ENCODE measurements around the gene CCR2. TPM values are rescaled to one million over a fixed set of nuclear protein-coding genes. Genes with fewer than 3 reads are reported as not detected.

CCR2 gene
- total RNA-seq, 4 donors from 2014 or later = 1.7 to 4.8 (median 2.9) TPM

DNA sequence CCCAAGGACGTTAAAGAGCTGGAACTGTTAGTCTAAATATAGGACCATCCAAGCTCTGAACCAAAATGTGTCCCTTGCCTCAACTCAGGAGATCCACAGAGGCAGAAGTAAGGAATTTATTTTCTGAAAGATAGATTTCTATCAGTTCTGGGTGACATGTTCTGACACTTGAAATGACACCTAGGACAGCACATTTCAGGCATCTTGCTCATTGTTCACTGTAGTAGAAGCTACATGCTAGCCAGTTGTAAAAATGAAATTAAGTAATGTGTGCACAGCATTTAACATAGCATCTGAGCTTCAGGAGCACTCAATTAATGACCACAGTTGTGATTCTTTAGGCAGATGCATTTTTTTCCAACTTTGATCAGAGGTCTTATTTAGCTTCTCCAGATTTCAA is 567 bp downstream of the CCR2 start:
- peak overlapping the region in 1 of 4 donors; percentile 3 for H3K4me3 ChIP-seq
- H3K36me3 ChIP-seq = no peaks in the 10 kb centered on the region
- no peak overlapping the region for H3K27ac ChIP-seq
- peaks cover 0 to under 1% (median 0%) of the 10 kb centered on the region in 4 donors for H3K4me1 ChIP-seq
- TF ChIP-seq POLR2A (IDR thresholded peaks at IDR 0.05) = no peak
- no peak for TF ChIP-seq CTCF (IDR thresholded peaks at IDR 0.05)
- no peak for TF ChIP-seq EP300 (IDR thresholded peaks at IDR 0.05)
- no peaks in the 10 kb centered on the region for H3K9me3 ChIP-seq
- whole genome bisulfite sequencing, 2 donors = 21 to 29% methylated on average over 1 of the region's 1 CpG
- H3K27me3 ChIP-seq = peaks cover 0 to 5% of the 10 kb centered on the region in 2 donors
- no peak for DNase-seq (ENCODE audit: low spot score in 2 of 2)

GRCh38 chr3:46354984-46355383 is 1.1 kb downstream of the CCR2 start:
- TF ChIP-seq CTCF (IDR thresholded peaks at IDR 0.05) (no peak), POLR2A (IDR thresholded peaks at IDR 0.05) (no peak), EP300 (IDR thresholded peaks at IDR 0.05) (no peak)
- Histone ChIP-seq H3K4me3 (no peak overlapping the region), H3K9me3 (no peaks in the 10 kb centered on the region), H3K36me3 (no peaks in the 10 kb centered on the region), H3K27me3 (peaks cover 0 to 5% of the 10 kb centered on the region in 2 donors), H3K27ac (no peak overlapping the region), H3K4me1 (peaks cover 0 to 5% (median 0%) of the 10 kb centered on the region in 4 donors)
- no peak for DNase-seq (ENCODE audit: low spot score in 2 of 2)

DNA sequence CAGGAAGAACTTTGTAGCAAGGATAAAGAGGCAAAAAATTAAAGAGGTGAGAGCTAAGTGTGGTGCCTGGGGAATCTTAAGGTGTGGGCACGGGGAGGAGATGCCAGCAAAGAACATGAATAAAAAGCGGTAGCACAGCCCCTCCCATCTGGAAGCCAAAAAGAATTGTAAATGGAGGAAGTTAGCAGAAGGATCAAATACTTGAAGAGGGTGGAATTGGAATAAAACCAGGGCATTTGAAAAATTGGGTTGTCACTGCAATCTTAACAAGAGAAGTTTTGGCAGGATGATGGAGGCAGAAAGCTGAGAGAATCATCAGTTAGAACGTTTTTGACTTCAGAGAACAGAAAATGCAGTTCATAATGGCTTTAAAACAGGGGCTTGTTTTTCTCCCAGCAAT is 2.4 kb downstream of the CCR2 start:
- Histone ChIP-seq H3K27ac (no peak overlapping the region), H3K4me1 (peaks cover 0 to 11% (median 0%) of the 10 kb centered on the region in 4 donors), H3K27me3 (peaks cover 0 to 5% of the 10 kb centered on the region in 2 donors), H3K4me3 (no peak overlapping the region), H3K36me3 (no peaks in the 10 kb centered on the region), H3K9me3 (no peaks in the 10 kb centered on the region)
- no peak for TF ChIP-seq POLR2A (IDR thresholded peaks at IDR 0.05)
- DNase-seq (ENCODE audit: low spot score in 2 of 2) = no peak
- WGBS, 2 donors = 43 to 46% methylated on average over 3 of the region's 3 CpGs

- TF ChIP-seq CTCF (IDR thresholded peaks at IDR 0.05) = no peak
- no peak for TF ChIP-seq EP300 (IDR thresholded peaks at IDR 0.05)
- TF ChIP-seq POLR2A (IDR thresholded peaks at IDR 0.05) = no peak
- Histone ChIP-seq H3K4me1 (peaks cover 0 to 11% (median 0%) of the 10 kb centered on the region in 4 donors), H3K4me3 (no peak overlapping the region), H3K9me3 (no peaks in the 10 kb centered on the region), H3K36me3 (no peaks in the 10 kb centered on the region), H3K27me3 (peaks cover 0 to 5% of the 10 kb centered on the region in 2 donors), H3K27ac (no peak overlapping the region)
- 89% methylated on average over 4 of the region's 4 CpGs for WGBS, 2 donors
- no peak for DNase-seq (ENCODE audit: low spot score in 2 of 2)
These were observed 3.0 kb downstream of the CCR2 start for GRCh38 chr3:46356909-46357308.

DNA sequence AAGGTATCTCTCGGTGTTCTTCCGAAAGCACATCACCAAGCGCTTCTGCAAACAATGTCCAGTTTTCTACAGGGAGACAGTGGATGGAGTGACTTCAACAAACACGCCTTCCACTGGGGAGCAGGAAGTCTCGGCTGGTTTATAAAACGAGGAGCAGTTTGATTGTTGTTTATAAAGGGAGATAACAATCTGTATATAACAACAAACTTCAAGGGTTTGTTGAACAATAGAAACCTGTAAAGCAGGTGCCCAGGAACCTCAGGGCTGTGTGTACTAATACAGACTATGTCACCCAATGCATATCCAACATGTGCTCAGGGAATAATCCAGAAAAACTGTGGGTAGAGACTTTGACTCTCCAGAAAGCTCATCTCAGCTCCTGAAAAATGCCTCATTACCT is 4.6 kb downstream of the CCR2 start:
- no peak for TF ChIP-seq EP300 (IDR thresholded peaks at IDR 0.05)
- TF ChIP-seq POLR2A (IDR thresholded peaks at IDR 0.05) = no peak
- TF ChIP-seq CTCF (IDR thresholded peaks at IDR 0.05) = no peak
- 85 to 87% methylated on average over 6 of the region's 6 CpGs for WGBS, 2 donors
- no peaks in the 10 kb centered on the region for H3K9me3 ChIP-seq
- no peak overlapping the region for H3K27ac ChIP-seq
- peaks cover 0 to 11% (median 0%) of the 10 kb centered on the region in 4 donors for H3K4me1 ChIP-seq
- DNase-seq (ENCODE audit: low spot score in 2 of 2) = no peak
- H3K4me3 ChIP-seq = no peak overlapping the region
- H3K36me3 ChIP-seq = no peaks in the 10 kb centered on the region
- peaks cover 0 to 5% of the 10 kb centered on the region in 2 donors for H3K27me3 ChIP-seq
